GM20431 (cell line): ENCODE measurements around the gene BCL2.

Experiments used
- in situ Hi-C: fragments of 300-500 bp; cut with MseI, MboI; formaldehyde crosslinking; loops from one replicate; pipeline ENCODE4 v1.15.0; 2020; ENCODE audit warnings: low sequenced_read_pairs; ENCODE audit not compliant: unreplicated experiment

Gene BCL2

GRCh38 chr18:63150942-63151421 lies 168.6 kb downstream of the BCL2 start:
- in situ Hi-C loops: no loop called here

- in situ Hi-C loops: no loop called here
Measured at GRCh38 chr18:63150326-63150725, 169.2 kb downstream of the BCL2 start.

GRCh38 chr18:63149302-63149587 lies 170.3 kb downstream of the BCL2 start:
- in situ Hi-C loops: no loop called here

- in situ Hi-C loops: no loop called here
Measured at GRCh38 chr18:63148449-63149301, 170.9 kb downstream of the BCL2 start.

DNA sequence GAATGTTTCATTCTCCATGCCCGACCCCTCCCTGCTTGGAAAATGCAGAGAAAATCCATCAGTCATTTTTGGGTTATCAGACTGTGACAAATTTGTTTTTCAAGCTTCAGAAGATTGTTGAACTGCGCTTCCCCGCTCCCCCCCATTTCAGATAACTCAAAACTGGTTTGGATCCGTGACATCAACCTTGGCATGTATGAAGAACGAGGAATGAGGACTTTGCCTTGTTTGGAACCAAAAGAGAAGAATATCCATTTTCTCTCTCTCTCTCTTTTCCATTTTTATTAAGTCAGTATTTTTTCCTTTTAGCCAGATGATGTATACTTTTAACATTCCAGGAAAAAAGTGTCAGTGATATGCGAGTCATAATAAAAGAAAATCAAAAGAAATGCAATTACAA lies 171.6 kb downstream of the BCL2 start:
- in situ Hi-C loops: no loop called here

DNA sequence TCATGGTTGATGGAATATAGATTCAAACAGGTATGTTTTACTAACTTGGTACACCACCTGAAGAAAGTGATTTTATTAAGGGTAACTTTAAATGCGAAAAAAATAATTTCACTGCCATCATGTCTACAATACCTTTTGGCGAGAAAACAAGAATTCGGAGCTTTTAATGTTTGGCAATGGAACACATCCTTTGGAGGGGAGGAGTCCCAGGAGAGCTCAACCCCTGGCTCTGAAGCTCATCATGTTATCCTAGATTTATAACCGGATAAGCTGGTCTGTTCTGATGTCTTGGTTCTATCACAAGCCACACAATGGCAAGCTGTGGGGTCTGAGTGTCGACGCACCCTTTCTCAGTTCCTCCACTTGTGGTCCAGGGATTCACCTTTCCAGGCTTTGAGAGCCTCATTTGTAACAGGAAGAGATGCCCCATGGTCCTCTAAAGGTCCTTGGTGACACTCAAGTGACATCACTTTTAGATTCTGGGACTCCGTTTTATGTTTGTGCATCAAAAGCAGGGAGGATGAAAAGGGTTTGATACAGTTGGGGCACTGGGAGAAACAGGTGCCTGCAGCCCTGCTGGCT lies 172.7 kb downstream of the BCL2 start:
- in situ Hi-C loops: no loop called here

DNA sequence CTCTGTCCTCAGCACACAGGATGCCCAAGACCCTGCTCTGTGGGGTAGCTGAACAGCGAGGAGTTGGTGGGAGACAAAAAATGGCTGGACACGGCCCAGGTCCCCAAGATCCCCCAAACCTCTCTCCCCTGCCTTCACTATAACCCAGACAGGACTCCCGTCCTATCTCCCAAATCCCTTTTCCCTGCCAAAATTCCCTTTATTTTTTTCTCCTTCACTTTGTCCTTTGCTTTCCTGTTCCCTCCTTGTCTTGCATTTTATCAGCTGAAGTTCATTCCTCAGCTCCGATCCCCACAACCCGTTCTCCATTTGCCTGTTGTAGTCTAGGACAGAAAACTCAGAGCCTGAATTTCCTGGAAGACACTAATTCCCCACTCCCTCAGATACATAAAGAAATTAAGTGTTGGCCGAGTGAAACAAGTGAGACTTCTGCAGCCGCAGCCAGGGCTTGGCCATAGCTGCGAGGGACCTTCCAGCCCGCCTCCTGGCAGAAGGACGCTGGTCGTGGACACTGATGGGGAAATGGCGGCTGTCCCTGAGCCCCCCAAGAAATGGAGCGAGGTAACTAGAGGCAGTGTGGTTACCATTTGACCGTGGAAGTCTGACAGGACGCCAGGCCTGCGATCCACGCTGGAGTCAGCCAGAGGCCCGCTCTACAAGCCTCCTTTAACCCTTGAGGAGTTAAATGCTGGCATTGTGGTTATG lies 173.6 kb downstream of the BCL2 start:
- in situ Hi-C loops: no loop called here

DNA sequence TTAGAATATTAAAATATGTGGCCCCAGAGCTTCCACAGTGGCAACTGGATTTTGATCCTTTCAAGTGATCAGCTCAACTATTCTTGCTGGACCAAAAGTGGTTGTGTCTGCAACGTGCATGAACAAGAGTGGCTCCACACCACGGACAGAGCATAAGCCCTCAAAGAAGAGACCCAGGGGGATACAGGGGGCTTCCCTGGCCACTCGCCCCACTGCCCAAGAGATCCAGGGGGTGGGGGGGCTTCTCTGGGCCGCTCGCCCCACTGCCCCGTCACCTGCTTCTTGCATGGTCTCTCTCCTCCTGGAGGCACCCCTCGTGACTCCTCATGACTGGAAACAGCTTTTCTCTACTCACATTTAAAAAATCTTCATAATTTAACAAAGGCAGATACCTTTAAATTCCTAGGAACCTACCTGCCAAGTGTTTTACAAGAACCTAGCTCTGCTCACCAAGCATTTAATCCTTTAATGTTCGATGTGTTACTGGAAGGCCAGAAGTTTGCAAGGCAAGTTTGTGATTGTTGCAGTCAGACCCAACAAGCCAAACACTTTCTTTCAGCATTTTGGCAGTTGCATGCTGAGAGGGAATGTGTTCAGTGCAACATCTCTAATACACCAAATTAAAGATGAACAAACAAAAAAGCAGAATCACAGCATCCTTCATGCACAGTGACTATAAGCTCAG lies 174.3 kb downstream of the BCL2 start:
- in situ Hi-C loops: no loop called here

DNA sequence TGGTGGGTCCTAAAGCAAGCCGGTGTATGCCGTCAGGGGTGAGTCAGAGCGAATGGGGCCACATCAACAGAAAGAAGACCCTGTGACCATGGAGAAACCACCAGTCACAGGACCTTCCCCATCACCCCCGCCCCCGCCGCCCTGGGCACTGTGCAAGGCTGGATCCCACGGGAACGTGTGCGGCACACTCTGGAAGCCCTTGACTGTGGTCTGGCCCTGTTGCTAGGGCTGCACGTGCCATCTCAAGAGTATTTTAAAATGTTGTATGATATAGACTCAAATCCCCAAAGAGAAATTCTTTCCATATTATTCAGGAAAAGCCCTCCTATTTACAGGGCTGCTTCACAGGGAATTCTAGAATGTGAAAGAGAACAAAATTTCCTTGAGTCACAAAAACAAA lies 174.8 kb downstream of the BCL2 start:
- in situ Hi-C loops: no loop called here

- in situ Hi-C loops: no loop called here
Measured at GRCh38 chr18:63143330-63143771, 176.2 kb downstream of the BCL2 start.

GRCh38 chr18:63142594-63143225 lies 176.9 kb downstream of the BCL2 start:
- in situ Hi-C loops: no loop called here

DNA sequence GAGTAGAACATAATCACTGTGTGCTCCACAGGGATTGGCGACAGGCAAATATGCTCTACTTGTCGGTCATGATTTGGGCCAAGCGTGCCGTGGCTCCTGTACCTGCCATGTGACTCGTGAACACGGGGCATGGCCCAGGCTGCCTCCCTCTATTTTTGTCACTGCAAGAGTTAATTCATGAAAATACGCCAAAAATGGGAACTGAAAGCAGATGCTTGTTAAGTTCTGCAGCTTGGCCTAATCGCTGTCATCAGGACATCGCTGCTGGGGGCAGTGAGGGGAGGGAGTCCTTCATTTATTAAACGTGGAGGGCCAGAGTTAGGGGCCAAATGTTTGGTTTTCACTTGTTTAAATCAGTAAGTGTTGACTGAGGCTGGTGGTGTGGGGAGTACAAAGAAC lies 177.8 kb downstream of the BCL2 start:
- in situ Hi-C loops: no loop called here

- in situ Hi-C loops: no loop called here
Measured at GRCh38 chr18:63140997-63141777, 178.4 kb downstream of the BCL2 start.

DNA sequence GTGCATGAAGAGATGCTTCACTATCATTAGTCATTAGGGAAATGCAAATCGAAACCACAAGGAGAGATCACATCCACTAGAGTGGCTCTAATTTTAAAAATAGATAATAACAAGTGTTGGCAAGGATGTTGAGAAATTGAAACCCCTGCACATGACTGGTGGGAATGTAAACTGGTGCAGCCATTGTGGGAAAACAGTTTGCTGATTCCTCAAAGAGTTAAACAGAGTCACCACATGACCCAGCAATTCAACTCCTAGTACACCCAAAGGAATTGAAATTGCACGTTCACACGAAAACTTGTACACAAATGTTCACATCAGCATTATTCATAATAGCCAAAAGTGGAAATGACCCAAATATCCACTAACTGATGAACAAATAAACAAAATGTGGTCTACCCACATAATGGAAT lies 179.5 kb downstream of the BCL2 start:
- in situ Hi-C loops: no loop called here

GRCh38 chr18:63138436-63139340 lies 180.9 kb downstream of the BCL2 start:
- in situ Hi-C loops: loop anchor here (10.0 kb wide), 1 partner anchor 186 kb away; no protein-coding TSS in a partner anchor

- in situ Hi-C loops: loop anchor here (10.0 kb wide), 1 partner anchor 187 kb away; no protein-coding TSS in a partner anchor
Measured at GRCh38 chr18:63137999-63138435, 181.6 kb downstream of the BCL2 start.

- in situ Hi-C loops: loop anchor here (10.0 kb wide), 1 partner anchor 190 kb away; no protein-coding TSS in a partner anchor
Measured at GRCh38 chr18:63135101-63135500, 184.5 kb downstream of the BCL2 start.

- in situ Hi-C loops: loop anchor here (10.0 kb wide), 1 partner anchor 192 kb away; no protein-coding TSS in a partner anchor
Measured at GRCh38 chr18:63132819-63133200, 186.8 kb downstream of the BCL2 start.
